Body of pancreas (tissue), 4 donors: ENCODE measurements around the gene AMOTL1.

Source experiments
- CTCF ChIP-seq, 7 experiments: fragments of 450-650 bp in 4 of 7; fragments of 200-600 bp in 3 of 7; sonication (generic) in 3 of 7; IDR thresholded peaks; one replicate each; pipeline ENCODE4 v1.5.1; 2016 to 2019; ENCODE audit warnings: antibody characterized with exemption in 7 of 7
- POLR2A ChIP-seq, 3 donors: fragments of 450-650 bp; IDR thresholded peaks; one replicate each; pipeline ENCODE4 v1.6.1; 2016; ENCODE audit warnings: antibody characterized with exemption in 3 of 3, mild to moderate bottlenecking in 2 of 3

- TF ChIP-seq CTCF (IDR thresholded peaks at IDR 0.05) (no peak), POLR2A (IDR thresholded peaks at IDR 0.05) (no peak)
Measured at GRCh38 chr11:94877443-94878200, 109.5 kb downstream of the AMOTL1 start.
